ENCODE data around the gene YIF1B. TPM values are rescaled to one million over a fixed set of nuclear protein-coding genes. Genes with fewer than 3 reads are reported as not detected.

Gene YIF1B
- total and polyA plus RNA-seq, 2 donors from 2014 or later: 30.3 to 62.7 TPM

GRCh38 chr19:38319421-38320258 lies 3.9 kb upstream of the YIF1B start, which contains the start of gene KCNK6:
TSS of gene KCNK6 (plus strand) at chr19:38319845. CDS start at chr19:38319951, 106 bp downstream.
- intact Hi-C loops (cut with DNase I): no loop called here
- DNase-seq: peak in 3 of 5 donors; percentile 46 to 68 (median 68)
- H3K9ac ChIP-seq (ENCODE audit: low read length in 3 of 3): peak within 1 kb of the TSS in 2 of 3 donors; percentile 61 to 67
- no peaks in the 10 kb centered on the region for H3K9me3 ChIP-seq (ENCODE audit: control insufficient read depth in 2 of 3, insufficient read depth in 1 of 3, low read length in 3 of 3)
- peak within 1 kb of the TSS; percentile 47 to 62 (median 48) for H3K4me3 ChIP-seq (ENCODE audit: low read length in 3 of 3)
- TF ChIP-seq CTCF (IDR thresholded peaks at IDR 0.05; ENCODE audit: borderline replicate concordance, extremely low read depth, insufficient read depth): no peak
- FAIRE-seq: no peak
- peaks cover 0 to 20% (median 5%) of the 10 kb centered on the region in 3 donors for H3K4me1 ChIP-seq (ENCODE audit: control insufficient read depth in 2 of 3, insufficient read depth in 2 of 3, low read depth in 1 of 3, low read length in 3 of 3)
- peaks cover 2% of the 10 kb centered on the region for H3K27me3 ChIP-seq (ENCODE audit: control insufficient read depth, insufficient read depth, low read length)
- peak within 1 kb of the TSS; percentile 54 to 67 for H3K27ac ChIP-seq (ENCODE audit: low read depth in 2 of 2, low read length in 2 of 2)
- H3K36me3 ChIP-seq (ENCODE audit: control insufficient read depth in 2 of 3, insufficient read depth in 3 of 3, low read length in 3 of 3): no peaks in the 10 kb centered on the region

- intact Hi-C loops (cut with DNase I): no loop called here
- H3K36me3 ChIP-seq (ENCODE audit: control insufficient read depth in 2 of 3, insufficient read depth in 3 of 3, low read length in 3 of 3): no peaks in the 10 kb centered on the region
- no peak for TF ChIP-seq CTCF (IDR thresholded peaks at IDR 0.05; ENCODE audit: borderline replicate concordance, extremely low read depth, insufficient read depth)
- DNase-seq: peak in 2 of 5 donors; percentile 35 to 70
- no peaks in the 10 kb centered on the region for H3K9me3 ChIP-seq (ENCODE audit: control insufficient read depth in 2 of 3, insufficient read depth in 1 of 3, low read length in 3 of 3)
- H3K27ac ChIP-seq (ENCODE audit: low read depth in 2 of 2, low read length in 2 of 2): no peak overlapping the region
- no peak overlapping the region for H3K4me3 ChIP-seq (ENCODE audit: low read length in 3 of 3)
- peaks cover 2% of the 10 kb centered on the region for H3K27me3 ChIP-seq (ENCODE audit: control insufficient read depth, insufficient read depth, low read length)
- FAIRE-seq: no peak
- peaks cover 0 to 20% (median 5%) of the 10 kb centered on the region in 3 donors for H3K4me1 ChIP-seq (ENCODE audit: control insufficient read depth in 2 of 3, insufficient read depth in 2 of 3, low read depth in 1 of 3, low read length in 3 of 3)
- no peak overlapping the region for H3K9ac ChIP-seq (ENCODE audit: low read length in 3 of 3)
These were observed 2.9 kb upstream of the YIF1B start for GRCh38 chr19:38318660-38319059.

GRCh38 chr19:38317104-38317612 lies 1.4 kb upstream of the YIF1B start:
- TF ChIP-seq CTCF (IDR thresholded peaks at IDR 0.05; ENCODE audit: borderline replicate concordance, extremely low read depth, insufficient read depth): no peak
- peaks cover 2% of the 10 kb centered on the region for H3K27me3 ChIP-seq (ENCODE audit: control insufficient read depth, insufficient read depth, low read length)
- DNase-seq (no peak), FAIRE-seq (no peak)
- intact Hi-C loops (cut with DNase I): no loop called here
- H3K4me1 ChIP-seq (ENCODE audit: control insufficient read depth in 2 of 3, insufficient read depth in 2 of 3, low read depth in 1 of 3, low read length in 3 of 3): peaks cover 0 to 19% (median 5%) of the 10 kb centered on the region in 3 donors
- H3K4me3 ChIP-seq (ENCODE audit: low read length in 3 of 3): no peak overlapping the region
- no peaks in the 10 kb centered on the region for H3K36me3 ChIP-seq (ENCODE audit: control insufficient read depth in 2 of 3, insufficient read depth in 3 of 3, low read length in 3 of 3)
- no peaks in the 10 kb centered on the region for H3K9me3 ChIP-seq (ENCODE audit: control insufficient read depth in 2 of 3, insufficient read depth in 1 of 3, low read length in 3 of 3)
- no peak overlapping the region for H3K9ac ChIP-seq (ENCODE audit: low read length in 3 of 3)
- no peak overlapping the region for H3K27ac ChIP-seq (ENCODE audit: low read depth in 2 of 2, low read length in 2 of 2)

All from kidney (tissue), 14 donors.